SK-N-SH (cell line): ENCODE data around the gene FAIM2. TPM values are rescaled to one million over a fixed set of nuclear protein-coding genes. Genes with fewer than 3 reads are reported as not detected.

Experiments used
- CTCF ChIA-PET: fragments of 300-600, 350-600 bp; formaldehyde crosslinking; extraction: SDS; loops from one replicate; lab custom pipeline; 2021; lab: Yijun Ruan, JAX
- POLR2A ChIA-PET: fragments of 350-600 bp; sonication (Branson Sonifier 250); formaldehyde crosslinking; extraction: SDS; loops from one replicate; lab custom pipeline; 2020; ENCODE audit warnings: antibody characterized with exemption, inconsistent platforms; lab: Yijun Ruan, JAX
- DNase-seq: peaks from one replicate; pipeline ENCODE4 v3.0.0; 2012
- H2AFZ ChIP-seq: fragments of 200-600 bp; sonication (generic); 2 replicates; pipeline ENCODE4 v1.8.1; 2016; ENCODE audit warnings: antibody characterized with exemption, mild to moderate bottlenecking, low read depth
- H3F3A ChIP-seq: fragments of 200-600 bp; sonication (generic); replicated peaks from 2 replicates; pipeline ENCODE3; 2016; ENCODE audit warnings: antibody characterized with exemption, mild to moderate bottlenecking; ENCODE audit not compliant: insufficient read depth
- H3K27ac ChIP-seq, 2 experiments: fragments of 200-500 bp in 1 of 2; fragments of 200-600 bp in 1 of 2; sonication (Bioruptor generic) in 1 of 2; sonication (generic), shearing (Covaris generic) in 1 of 2; 2 replicates each; pipeline versions ENCODE4 v1.5.1 to v1.6.1; 2014 to 2016; ENCODE audit warnings: low read depth in 2 of 2, inconsistent platforms in 1 of 2, low read length in 1 of 2, mild to moderate bottlenecking in 1 of 2, mixed read lengths in 1 of 2
- H3K27me3 ChIP-seq: fragments of 200-600 bp; sonication (generic), shearing (Covaris generic); 2 replicates; pipeline ENCODE4 v1.6.1; 2016; ENCODE audit warnings: mixed run types; ENCODE audit not compliant: insufficient read depth
- H3K36me3 ChIP-seq, 2 experiments: fragments of 200-500 bp in 1 of 2; fragments of 200-600 bp in 1 of 2; sonication (Bioruptor generic) in 1 of 2; sonication (generic) in 1 of 2; replicated peaks in 1 of 2; 2 replicates each; pipeline versions ENCODE3 to v1.5.1; 2014 to 2016; ENCODE audit warnings: low read length in 1 of 2, mild to moderate bottlenecking in 1 of 2; ENCODE audit not compliant: insufficient read depth in 2 of 2, control insufficient read depth in 1 of 2
- H3K4me1 ChIP-seq, 2 experiments: fragments of 200-500 bp in 1 of 2; fragments of 200-600 bp in 1 of 2; sonication (Bioruptor generic) in 1 of 2; sonication (generic), shearing (Covaris generic) in 1 of 2; 2 replicates each; pipeline versions ENCODE4 v1.5.1 to v1.6.1; 2014 to 2016; ENCODE audit warnings: low read depth in 1 of 2, low read length in 1 of 2, mixed run types in 1 of 2; ENCODE audit not compliant: insufficient read depth in 2 of 2, control insufficient read depth in 1 of 2
- H3K4me2 ChIP-seq: fragments of 200-600 bp; sonication (generic), shearing (Covaris generic); 2 replicates; pipeline ENCODE4 v1.6.1; 2017; ENCODE audit warnings: mixed run types
- H3K4me3 ChIP-seq, 2 experiments: fragments of 200-500 bp in 1 of 2; fragments of 200-600 bp in 1 of 2; sonication (Bioruptor generic) in 1 of 2; sonication (generic), shearing (Covaris generic) in 1 of 2; 2 replicates each; pipeline versions ENCODE4 v1.5.1 to v1.8.1; 2014 to 2016; ENCODE audit warnings: low read depth in 2 of 2, inconsistent platforms in 1 of 2, low read length in 1 of 2, mild to moderate bottlenecking in 1 of 2, mixed read lengths in 1 of 2, moderate library complexity in 1 of 2
- H3K79me2 ChIP-seq: fragments of 200-600 bp; sonication (generic); 2 replicates; pipeline ENCODE4 v1.8.1; 2017; ENCODE audit warnings: mild to moderate bottlenecking; ENCODE audit not compliant: insufficient read depth
- H3K9ac ChIP-seq: fragments of 200-600 bp; sonication (generic); 2 replicates; pipeline ENCODE4 v1.6.1; 2017; ENCODE audit warnings: mixed run types
- H3K9me2 ChIP-seq: fragments of 200-600 bp; sonication (generic); 2 replicates; pipeline ENCODE4 v1.6.1; 2017; ENCODE audit warnings: mixed run types
- H3K9me3 ChIP-seq: fragments of 200-600 bp; sonication (generic); 2 replicates; pipeline ENCODE4 v1.6.1; 2017; ENCODE audit warnings: mixed run types, mild to moderate bottlenecking, moderate library complexity
- H4K20me1 ChIP-seq: fragments of 200-600 bp; sonication (generic); 2 replicates; pipeline ENCODE4 v1.6.1; 2017; ENCODE audit warnings: mild to moderate bottlenecking, mixed run types; ENCODE audit not compliant: insufficient read depth
- CHD2 ChIP-seq: fragments of 150-350 bp; IDR thresholded peaks from 2 replicates; pipeline ENCODE4 v1.6.1; 2018; ENCODE audit warnings: low read length; ENCODE audit not compliant: partially characterized antibody
- EZH2phosphoT487 ChIP-seq: fragments of 200-600 bp; sonication (generic); IDR thresholded peaks from 2 replicates; pipeline ENCODE4 v1.6.1; 2017; ENCODE audit warnings: low read depth, mixed run types, mild to moderate bottlenecking, antibody characterized with exemption, moderate library complexity, borderline replicate concordance
- GABPA ChIP-seq: IDR thresholded peaks from 2 replicates; pipeline ENCODE4 v1.4.0; 2012; ENCODE audit warnings: low read depth, mild to moderate bottlenecking
- GATA2 ChIP-seq: sonication (generic); formaldehyde crosslinking; IDR thresholded peaks from 2 replicates; pipeline ENCODE4 v1.5.0; 2020; ENCODE audit warnings: mild to moderate bottlenecking, missing genetic modification reagents
- IRF3 ChIP-seq: fragments of 150-350 bp; IDR thresholded peaks from 2 replicates; pipeline ENCODE4 v1.6.1; 2016; ENCODE audit warnings: mild to moderate bottlenecking, low read depth, low read length
- JUND ChIP-seq: IDR thresholded peaks from 2 replicates; pipeline ENCODE4 v1.4.0; 2012
- MEF2A ChIP-seq: IDR thresholded peaks from 2 replicates; pipeline ENCODE4 v1.4.0; 2012; ENCODE audit warnings: low read depth, borderline replicate concordance
- NFIC ChIP-seq: IDR thresholded peaks from 2 replicates; pipeline ENCODE4 v1.4.0; 2012; ENCODE audit warnings: borderline replicate concordance
- NRF1 ChIP-seq: IDR thresholded peaks from 2 replicates; pipeline ENCODE4 v1.6.1; 2012; ENCODE audit warnings: low read depth, mild to moderate bottlenecking, low read length
- PBX3 ChIP-seq: IDR thresholded peaks from 2 replicates; pipeline ENCODE4; 2012
- RAD21 ChIP-seq: IDR thresholded peaks from 2 replicates; pipeline ENCODE4 v1.6.1; 2012; ENCODE audit warnings: mild to moderate bottlenecking, low read length
- RCOR1 ChIP-seq: fragments of 150-350 bp; IDR thresholded peaks from 2 replicates; pipeline ENCODE4 v1.6.1; 2017; ENCODE audit warnings: antibody characterized with exemption, low read length
- RFX5 ChIP-seq: IDR thresholded peaks from 2 replicates; pipeline ENCODE4 v1.6.1; 2012; ENCODE audit warnings: mild to moderate bottlenecking, improper control_type of control experiment, low read length
- SIN3A ChIP-seq: IDR thresholded peaks from 2 replicates; pipeline ENCODE4 v1.6.1; 2012; ENCODE audit warnings: low read depth, mild to moderate bottlenecking, low read length, moderate library complexity, borderline replicate concordance
- TCF12 ChIP-seq: IDR thresholded peaks from 2 replicates; pipeline ENCODE4 v1.4.0; 2012
- TEAD4 ChIP-seq: IDR thresholded peaks from 2 replicates; pipeline ENCODE4 v1.4.0; 2012; ENCODE audit warnings: mild to moderate bottlenecking, borderline replicate concordance; ENCODE audit not compliant: insufficient read depth
- USF1 ChIP-seq: IDR thresholded peaks from 2 replicates; pipeline ENCODE4 v1.4.0; 2012; ENCODE audit warnings: low read depth, borderline replicate concordance
- USF2 ChIP-seq: fragments of 150-350 bp; IDR thresholded peaks from 2 replicates; pipeline ENCODE4 v1.6.1; 2017; ENCODE audit warnings: antibody characterized with exemption, low read length, low read depth, borderline replicate concordance
- YY1 ChIP-seq: IDR thresholded peaks from 2 replicates; pipeline ENCODE4 v1.4.0; 2012; ENCODE audit warnings: low read depth, mild to moderate bottlenecking
- ZBTB33 ChIP-seq: IDR thresholded peaks from 2 replicates; pipeline ENCODE4 v1.4.0; 2012; ENCODE audit warnings: low read depth, borderline replicate concordance
- WGBS: methylation state at CpG from one replicate; pipeline ENCODE4 v1.1.6; 2017; ENCODE audit warnings: low lambda C conversion rate; 5-methylcytosine and 5-hydroxymethylcytosine counted together
- polyA plus RNA-seq, 3 experiments: library from polyadenylated mRNA; depleted of rRNA; stranded (reverse); fragments of >200 nt; gene quantifications; 2 replicates each; pipeline ENCODE4 v1.2.3, GENCODE V29; 2012

FAIM2 gene
- polyA plus RNA-seq, 1 of the 3 experiments (the other 2 are of a cell fraction): 11.3 TPM

- Histone ChIP-seq H3K9me2 (no peaks in the 10 kb centered on the region), H3K4me1 (peaks cover 0 to 22% of the 10 kb centered on the region in 2 experiments; a peak in 1 of 4 replicates), H3K9ac (peak overlapping the region; percentile 48; the same call in 1 of the 2 replicates), H3K27ac (peak overlapping the region in 1 of 2 experiments; percentile 72; a peak in 2 of 4 replicates), H2AFZ (peak overlapping the region; percentile 92; the same call in 1 of the 2 replicates), H3K4me3 (peak overlapping the region in 1 of 2 experiments; percentile 46; a peak in 2 of 4 replicates), H3K4me2 (peak overlapping the region; percentile 82; the same call in 1 of the 2 replicates), H3K27me3 (no peaks in the 10 kb centered on the region), H3F3A (no peaks in the 10 kb centered on the region), H3K9me3 (no peaks in the 10 kb centered on the region), H3K79me2 (no peaks in the 10 kb centered on the region), H4K20me1 (no peaks in the 10 kb centered on the region), H3K36me3 (no peaks in the 10 kb centered on the region)
- ChIA-PET POLR2A (interaction anchor here (1.3 to 1.6 kb wide), 2 partner anchors 10 to 13 kb away, joined by 3 to 4 read pairs; no protein-coding TSS in a partner anchor), CTCF (interaction anchor here (0.8 to 3.0 kb wide), 9 partner anchors 12 to 546 kb away, joined by 3 to 12 read pairs (median 4); no protein-coding TSS in a partner anchor)
- TF ChIP-seq YY1 (no peak), MEF2A (no peak), PBX3 (no peak), USF1 (no peak), GATA2 (CRISPR knock-in tag) (no peak), USF2 (no peak), NFIC (no peak), EZH2phosphoT487 (no peak), IRF3 (no peak), RCOR1 (no peak), ZBTB33 (no peak), SIN3A (no peak), RFX5 (no peak), RAD21 (no peak), JUND (no peak), NRF1 (no peak), TEAD4 (no peak), GABPA (no peak), CHD2 (no peak), TCF12 (no peak)
- WGBS: 87% methylated on average over 11 of the region's 11 CpGs
- no peak for DNase-seq
Measured at GRCh38 chr12:49904601-49905000, 901 bp upstream of the FAIM2 start.
